ENCODE results near the gene PCSK4. TPM values are rescaled to one million over a fixed set of nuclear protein-coding genes. Genes with fewer than 3 reads are reported as not detected.

Gene PCSK4
- total and polyA plus RNA-seq, 12 donors, result 0.38 to 3.9 (median 1.4) TPM

GRCh38 chr19:1473085-1473851 lies 16.9 kb downstream of the PCSK4 start:
- WGBS, 2 donors, result 71 to 74% methylated on average over 20 of the region's 20 CpGs
- peaks cover 15 to 54% (median 39%) of the 10 kb centered on the region in 7 donors for H3K27me3 ChIP-seq
- no peak overlapping the region for H3K27ac ChIP-seq

GRCh38 chr19:1472231-1473084 lies 17.7 kb downstream of the PCSK4 start:
- DNase-seq (no peak), ATAC-seq (no peak)
- Histone ChIP-seq H3K4me3 (no peak overlapping the region), H3K27me3 (peaks cover 23 to 63% (median 47%) of the 10 kb centered on the region in 7 donors), H3K27ac (no peak overlapping the region), H3K36me3 (peaks cover 0 to 31% (median 0%) of the 10 kb centered on the region in 9 donors), H3K4me1 (peaks cover 35 to 66% (median 45%) of the 10 kb centered on the region in 9 donors), H3K9me3 (no peaks in the 10 kb centered on the region)
- intact Hi-C loops (cut with DNase I), result no loop called here
- no peak for TF ChIP-seq CTCF (IDR thresholded peaks at IDR 0.05)
- WGBS, 2 donors, result 49 to 59% methylated on average over 44 of the region's 44 CpGs

More at GRCh38 chr19:1473085-1473851, 16.9 kb downstream of the PCSK4 start:
- no peak for TF ChIP-seq CTCF (IDR thresholded peaks at IDR 0.05)
- Histone ChIP-seq H3K9me3 (no peaks in the 10 kb centered on the region), H3K36me3 (peaks cover 0 to 33% (median 0%) of the 10 kb centered on the region in 9 donors), H3K4me3 (no peak overlapping the region), H3K4me1 (peaks cover 29 to 66% (median 45%) of the 10 kb centered on the region in 9 donors)
- ATAC-seq (peak in 1 of 8 donors; percentile 6), DNase-seq (no peak)
- intact Hi-C loops (cut with DNase I), result no loop called here

- Histone ChIP-seq H3K9me3 (no peaks in the 10 kb centered on the region), H3K4me3 (peak overlapping the region in 6 of 10 donors; percentile 49 to 72 (median 59)), H3K4me1 (peaks cover 41 to 68% (median 50%) of the 10 kb centered on the region in 9 donors), H3K27me3 (peaks cover 30 to 71% (median 55%) of the 10 kb centered on the region in 7 donors), H3K27ac (no peak overlapping the region), H3K36me3 (peaks cover 0 to 24% (median 0%) of the 10 kb centered on the region in 9 donors)
- 30 to 31% methylated on average over 24 of the region's 24 CpGs for WGBS, 2 donors
- peak in 1 of 8 donors; percentile 4 for ATAC-seq
- intact Hi-C loops (cut with DNase I), result no loop called here
- DNase-seq, result peak in 1 of 2 donors; percentile 17
- TF ChIP-seq CTCF (IDR thresholded peaks at IDR 0.05), result no peak
These were observed 18.5 kb downstream of the PCSK4 start for GRCh38 chr19:1471515-1472160.
